Stimulated activated CD4-positive, alpha-beta T cell treated with anti-CD3 and anti-CD28 coated beads, Interleukin-15, amount 100 ng/mL, for 1 hour (primary cell): ENCODE results near the gene CLDN20.
"Not testable (repeated sequence)": the region's sequence is repeated elsewhere in the genome, so short reads cannot be mapped to it uniquely, and the experiment has no call there.

ENCODE experiments used
- DNase-seq, 2 donors: peaks; one replicate each; pipeline ENCODE4 v3.0.0-alpha.2; 2020; ENCODE audit warnings: low read depth in 1 of 2, low spot score in 1 of 2

CLDN20 gene

GRCh38 chr6:155268088-155268867, 4.5 kb downstream of the CLDN20 start:
- DNase-seq, result not testable (repeated sequence)

- DNase-seq, result no peak
These were observed 6.0 kb downstream of the CLDN20 start for GRCh38 chr6:155269765-155270164.

- no peak for DNase-seq
These were observed 6.8 kb downstream of the CLDN20 start for GRCh38 chr6:155270561-155271091.

GRCh38 chr6:155271145-155271544, 7.3 kb downstream of the CLDN20 start:
- no peak for DNase-seq

- no peak for DNase-seq
These were observed 8.8 kb downstream of the CLDN20 start for GRCh38 chr6:155272353-155273232.

GRCh38 chr6:155273431-155273830, 9.6 kb downstream of the CLDN20 start:
- no peak for DNase-seq

- DNase-seq, result no peak
These were observed 10.3 kb downstream of the CLDN20 start for GRCh38 chr6:155274106-155274505.

- DNase-seq, result no peak
These were observed 10.7 kb downstream of the CLDN20 start for GRCh38 chr6:155274533-155274932.

GRCh38 chr6:155275808-155276480, 12.1 kb downstream of the CLDN20 start:
- DNase-seq, result no peak

GRCh38 chr6:155276638-155277037, 12.8 kb downstream of the CLDN20 start:
- DNase-seq, result no peak

- DNase-seq, result no peak
These were observed 14.7 kb downstream of the CLDN20 start for GRCh38 chr6:155278319-155279049.

GRCh38 chr6:155284775-155285174, 21.0 kb downstream of the CLDN20 start:
- DNase-seq, result no peak

GRCh38 chr6:155287762-155288161, 23.9 kb downstream of the CLDN20 start:
- no peak for DNase-seq

GRCh38 chr6:155290491-155290890, 26.7 kb downstream of the CLDN20 start:
- no peak for DNase-seq

GRCh38 chr6:155291291-155291690, 27.5 kb downstream of the CLDN20 start:
- no peak for DNase-seq

GRCh38 chr6:155292711-155293110, 28.9 kb downstream of the CLDN20 start:
- no peak for DNase-seq

- no peak for DNase-seq
These were observed 33.9 kb downstream of the CLDN20 start for GRCh38 chr6:155297669-155298068.

GRCh38 chr6:155301867-155302266, 38.1 kb downstream of the CLDN20 start:
- no peak for DNase-seq

- no peak for DNase-seq
These were observed 39.6 kb downstream of the CLDN20 start for GRCh38 chr6:155303361-155303870.

- DNase-seq, result no peak
These were observed 43.1 kb downstream of the CLDN20 start for GRCh38 chr6:155306958-155307357.

GRCh38 chr6:155309150-155309549, 45.3 kb downstream of the CLDN20 start:
- no peak for DNase-seq
